ENCODE data around the gene PRKG1. TPM values are rescaled to one million over a fixed set of nuclear protein-coding genes. Genes with fewer than 3 reads are reported as not detected.

PRKG1 gene
- polyA plus RNA-seq, 1 donor: 12.0 TPM

- WGBS (ENCODE audit: insufficient coverage, low lambda C conversion rate): 25% methylated on average over 4 of the region's 11 CpGs
- H3K36me3 ChIP-seq (ENCODE audit: control insufficient read depth, insufficient read depth, low read length): no peaks in the 10 kb centered on the region
- no peaks in the 10 kb centered on the region for H3K4me1 ChIP-seq (ENCODE audit: control insufficient read depth, insufficient read depth, low read length)
- no peak overlapping the region for H3K27ac ChIP-seq (ENCODE audit: low read length)
- H3K4me3 ChIP-seq (ENCODE audit: low read length): no peak overlapping the region
- H3K27me3 ChIP-seq (ENCODE audit: control insufficient read depth, insufficient read depth, low read length): no peaks in the 10 kb centered on the region
- peak in 1 of 2 donors; percentile 17 for DNase-seq
- no peaks in the 10 kb centered on the region for H3K9me3 ChIP-seq (ENCODE audit: control insufficient read depth, low read depth, low read length)
These were observed 453.4 kb downstream of the PRKG1 start for GRCh38 chr10:51527522-51528219.

GRCh38 chr10:51528527-51528926 is 454.2 kb downstream of the PRKG1 start:
- WGBS (ENCODE audit: insufficient coverage, low lambda C conversion rate): no CpG with 5 or more reads among the region's 2 CpGs
- DNase-seq: no peak
- H3K27me3 ChIP-seq (ENCODE audit: control insufficient read depth, insufficient read depth, low read length): no peaks in the 10 kb centered on the region

GRCh38 chr10:51530541-51530940 is 456.3 kb downstream of the PRKG1 start:
- H3K4me1 ChIP-seq (ENCODE audit: control insufficient read depth, insufficient read depth, low read length): no peaks in the 10 kb centered on the region
- no CpG with 5 or more reads among the region's 4 CpGs for WGBS (ENCODE audit: insufficient coverage, low lambda C conversion rate)
- no peaks in the 10 kb centered on the region for H3K36me3 ChIP-seq (ENCODE audit: control insufficient read depth, insufficient read depth, low read length)
- no peaks in the 10 kb centered on the region for H3K27me3 ChIP-seq (ENCODE audit: control insufficient read depth, insufficient read depth, low read length)
- no peak overlapping the region for H3K27ac ChIP-seq (ENCODE audit: low read length)
- H3K9me3 ChIP-seq (ENCODE audit: control insufficient read depth, low read depth, low read length): no peaks in the 10 kb centered on the region
- DNase-seq: no peak
- H3K4me3 ChIP-seq (ENCODE audit: low read length): no peak overlapping the region

More at GRCh38 chr10:51528527-51528926, 454.2 kb downstream of the PRKG1 start:
- Histone ChIP-seq H3K36me3 (ENCODE audit: control insufficient read depth, insufficient read depth, low read length) (no peaks in the 10 kb centered on the region), H3K4me1 (ENCODE audit: control insufficient read depth, insufficient read depth, low read length) (no peaks in the 10 kb centered on the region), H3K4me3 (ENCODE audit: low read length) (no peak overlapping the region), H3K27ac (ENCODE audit: low read length) (no peak overlapping the region), H3K9me3 (ENCODE audit: control insufficient read depth, low read depth, low read length) (no peaks in the 10 kb centered on the region)

- 92% methylated on average over 2 of the region's 4 CpGs for WGBS (ENCODE audit: insufficient coverage, low lambda C conversion rate)
- H3K4me3 ChIP-seq (ENCODE audit: low read length): no peak overlapping the region
- H3K27me3 ChIP-seq (ENCODE audit: control insufficient read depth, insufficient read depth, low read length): no peaks in the 10 kb centered on the region
These were observed 457.8 kb downstream of the PRKG1 start for GRCh38 chr10:51532044-51532443.

GRCh38 chr10:51542853-51543252 is 468.6 kb downstream of the PRKG1 start:
- Histone ChIP-seq H3K36me3 (ENCODE audit: control insufficient read depth, insufficient read depth, low read length) (no peaks in the 10 kb centered on the region), H3K27ac (ENCODE audit: low read length) (no peak overlapping the region), H3K4me1 (ENCODE audit: control insufficient read depth, insufficient read depth, low read length) (no peaks in the 10 kb centered on the region), H3K9me3 (ENCODE audit: control insufficient read depth, low read depth, low read length) (no peaks in the 10 kb centered on the region), H3K27me3 (ENCODE audit: control insufficient read depth, insufficient read depth, low read length) (no peaks in the 10 kb centered on the region), H3K4me3 (ENCODE audit: low read length) (no peak overlapping the region)
- no peak for DNase-seq
- no CpG with 5 or more reads among the region's 5 CpGs for WGBS (ENCODE audit: insufficient coverage, low lambda C conversion rate)

More at GRCh38 chr10:51532044-51532443, 457.8 kb downstream of the PRKG1 start:
- H3K4me1 ChIP-seq (ENCODE audit: control insufficient read depth, insufficient read depth, low read length): no peaks in the 10 kb centered on the region
- DNase-seq: no peak
- H3K9me3 ChIP-seq (ENCODE audit: control insufficient read depth, low read depth, low read length): no peaks in the 10 kb centered on the region
- no peaks in the 10 kb centered on the region for H3K36me3 ChIP-seq (ENCODE audit: control insufficient read depth, insufficient read depth, low read length)
- H3K27ac ChIP-seq (ENCODE audit: low read length): no peak overlapping the region

GRCh38 chr10:51544933-51545332 is 470.6 kb downstream of the PRKG1 start:
- no peaks in the 10 kb centered on the region for H3K4me1 ChIP-seq (ENCODE audit: control insufficient read depth, insufficient read depth, low read length)
- no peak for DNase-seq
- 100% methylated on average over 1 of the region's 1 CpG for WGBS (ENCODE audit: insufficient coverage, low lambda C conversion rate)
- no peaks in the 10 kb centered on the region for H3K27me3 ChIP-seq (ENCODE audit: control insufficient read depth, insufficient read depth, low read length)
- no peaks in the 10 kb centered on the region for H3K9me3 ChIP-seq (ENCODE audit: control insufficient read depth, low read depth, low read length)
- no peak overlapping the region for H3K27ac ChIP-seq (ENCODE audit: low read length)
- no peaks in the 10 kb centered on the region for H3K36me3 ChIP-seq (ENCODE audit: control insufficient read depth, insufficient read depth, low read length)
- H3K4me3 ChIP-seq (ENCODE audit: low read length): no peak overlapping the region

- no peaks in the 10 kb centered on the region for H3K9me3 ChIP-seq (ENCODE audit: control insufficient read depth, low read depth, low read length)
- no peaks in the 10 kb centered on the region for H3K36me3 ChIP-seq (ENCODE audit: control insufficient read depth, insufficient read depth, low read length)
- H3K4me1 ChIP-seq (ENCODE audit: control insufficient read depth, insufficient read depth, low read length): no peaks in the 10 kb centered on the region
- no peak for DNase-seq
- no peaks in the 10 kb centered on the region for H3K27me3 ChIP-seq (ENCODE audit: control insufficient read depth, insufficient read depth, low read length)
- H3K4me3 ChIP-seq (ENCODE audit: low read length): no peak overlapping the region
- H3K27ac ChIP-seq (ENCODE audit: low read length): no peak overlapping the region
- no CpG with 5 or more reads among the region's 2 CpGs for WGBS (ENCODE audit: insufficient coverage, low lambda C conversion rate)
These were observed 473.7 kb downstream of the PRKG1 start for GRCh38 chr10:51547941-51548340.

- Histone ChIP-seq H3K27ac (ENCODE audit: low read length) (no peak overlapping the region), H3K27me3 (ENCODE audit: control insufficient read depth, insufficient read depth, low read length) (no peaks in the 10 kb centered on the region), H3K36me3 (ENCODE audit: control insufficient read depth, insufficient read depth, low read length) (no peaks in the 10 kb centered on the region), H3K4me3 (ENCODE audit: low read length) (no peak overlapping the region), H3K9me3 (ENCODE audit: control insufficient read depth, low read depth, low read length) (no peaks in the 10 kb centered on the region), H3K4me1 (ENCODE audit: control insufficient read depth, insufficient read depth, low read length) (no peaks in the 10 kb centered on the region)
- no peak for DNase-seq
These were observed 478.6 kb downstream of the PRKG1 start for GRCh38 chr10:51552879-51553278.

GRCh38 chr10:51564896-51565510 is 490.7 kb downstream of the PRKG1 start:
- DNase-seq: no peak
- 60% methylated on average over 1 of the region's 2 CpGs for WGBS (ENCODE audit: insufficient coverage, low lambda C conversion rate)
- no peak overlapping the region for H3K4me3 ChIP-seq (ENCODE audit: low read length)
- no peak overlapping the region for H3K27ac ChIP-seq (ENCODE audit: low read length)
- no peaks in the 10 kb centered on the region for H3K36me3 ChIP-seq (ENCODE audit: control insufficient read depth, insufficient read depth, low read length)
- no peaks in the 10 kb centered on the region for H3K27me3 ChIP-seq (ENCODE audit: control insufficient read depth, insufficient read depth, low read length)
- H3K4me1 ChIP-seq (ENCODE audit: control insufficient read depth, insufficient read depth, low read length): no peaks in the 10 kb centered on the region
- H3K9me3 ChIP-seq (ENCODE audit: control insufficient read depth, low read depth, low read length): no peaks in the 10 kb centered on the region

GRCh38 chr10:51567271-51567670 is 493.0 kb downstream of the PRKG1 start:
- Histone ChIP-seq H3K36me3 (ENCODE audit: control insufficient read depth, insufficient read depth, low read length) (no peaks in the 10 kb centered on the region), H3K27me3 (ENCODE audit: control insufficient read depth, insufficient read depth, low read length) (no peaks in the 10 kb centered on the region), H3K4me1 (ENCODE audit: control insufficient read depth, insufficient read depth, low read length) (no peaks in the 10 kb centered on the region), H3K9me3 (ENCODE audit: control insufficient read depth, low read depth, low read length) (no peaks in the 10 kb centered on the region), H3K27ac (ENCODE audit: low read length) (no peak overlapping the region), H3K4me3 (ENCODE audit: low read length) (no peak overlapping the region)
- DNase-seq: no peak
- no CpG with 5 or more reads among the region's 3 CpGs for WGBS (ENCODE audit: insufficient coverage, low lambda C conversion rate)

- H3K27me3 ChIP-seq (ENCODE audit: control insufficient read depth, insufficient read depth, low read length): no peaks in the 10 kb centered on the region
- H3K36me3 ChIP-seq (ENCODE audit: control insufficient read depth, insufficient read depth, low read length): no peaks in the 10 kb centered on the region
- no peaks in the 10 kb centered on the region for H3K4me1 ChIP-seq (ENCODE audit: control insufficient read depth, insufficient read depth, low read length)
- 83% methylated on average over 1 of the region's 3 CpGs for WGBS (ENCODE audit: insufficient coverage, low lambda C conversion rate)
- no peak overlapping the region for H3K27ac ChIP-seq (ENCODE audit: low read length)
- H3K9me3 ChIP-seq (ENCODE audit: control insufficient read depth, low read depth, low read length): no peaks in the 10 kb centered on the region
- no peak overlapping the region for H3K4me3 ChIP-seq (ENCODE audit: low read length)
- DNase-seq: no peak
These were observed 495.2 kb downstream of the PRKG1 start for GRCh38 chr10:51569467-51569866.

All from large intestine (tissue), 3 donors.